Bladder microvascular endothelial cell (primary cell): ENCODE data around the gene NFIA. TPM values are rescaled to one million over a fixed set of nuclear protein-coding genes. Genes with fewer than 3 reads are reported as not detected.

Experiments
- total RNA-seq: library from RNA; depleted of rRNA; stranded (reverse); fragments of >200 nt; gene quantifications from 2 replicates; pipeline ENCODE4 v1.2.3, GENCODE V29; 2014

The NFIA gene
- total RNA-seq: 3.9 and 13.7 TPM in 2 replicates

GRCh38 chr1:61082311-61083012, at the start of gene NFIA:
Gene NFIA, plus strand, starts transcription at chr1:61082561.

